ENCODE measurements around the gene SF3B6.
"Not testable (repeated sequence)": the region's sequence is repeated elsewhere in the genome, so short reads cannot be mapped to it uniquely, and the experiment has no call there.

The SF3B6 gene, protein sequence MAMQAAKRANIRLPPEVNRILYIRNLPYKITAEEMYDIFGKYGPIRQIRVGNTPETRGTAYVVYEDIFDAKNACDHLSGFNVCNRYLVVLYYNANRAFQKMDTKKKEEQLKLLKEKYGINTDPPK

DNA sequence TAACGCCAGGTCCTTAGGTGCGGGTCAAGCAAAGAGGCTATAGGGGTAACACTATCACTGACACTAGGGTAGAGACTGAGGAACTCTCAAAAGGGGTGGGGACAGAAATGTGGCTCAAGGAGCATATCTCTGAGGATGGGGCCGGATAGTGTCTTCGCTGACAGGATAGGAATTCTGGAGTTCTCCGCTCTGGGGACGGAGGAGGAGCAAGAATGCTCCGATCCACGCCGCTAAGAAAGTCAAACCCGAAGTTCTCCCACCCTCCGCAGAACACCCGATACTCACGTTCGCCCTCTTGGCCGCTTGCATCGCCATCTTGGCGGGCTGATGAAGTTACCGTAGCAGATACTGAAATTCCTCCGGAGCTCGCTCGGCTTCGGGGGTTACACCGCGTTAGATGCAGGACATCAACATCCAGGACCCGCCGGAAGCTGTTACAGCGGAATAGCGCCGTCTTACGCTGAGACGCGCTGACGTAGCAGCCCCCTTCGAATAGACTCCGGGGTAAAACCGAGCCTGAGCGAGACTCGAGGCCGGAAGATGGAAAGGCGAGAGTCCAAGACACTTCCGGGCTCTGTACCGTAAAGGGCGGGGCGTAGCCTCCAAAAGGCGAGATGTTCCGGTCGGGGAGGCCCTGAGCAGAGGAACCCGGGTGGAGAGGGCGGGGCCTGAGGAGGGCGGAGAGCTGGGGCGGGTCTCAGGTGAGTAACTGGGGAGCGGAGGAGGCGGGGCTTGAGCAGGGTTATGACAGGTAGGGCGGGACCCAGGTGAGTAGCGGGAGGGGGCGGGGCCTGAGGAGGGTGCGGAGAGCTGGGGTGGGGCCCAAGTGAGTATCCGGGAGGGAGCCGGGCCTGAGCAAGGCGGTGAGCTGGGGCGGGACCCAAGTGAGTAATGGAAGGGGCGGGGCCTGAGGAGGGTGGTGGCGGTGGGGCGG, at the start of gene SF3B6:
Gene SF3B6, minus strand, starts transcription at position 412 of the 934 bp plus-strand sequence. Its CDS starts 97 bp downstream, at position 315.
- DNase-seq, result peak; percentile 98

DNA sequence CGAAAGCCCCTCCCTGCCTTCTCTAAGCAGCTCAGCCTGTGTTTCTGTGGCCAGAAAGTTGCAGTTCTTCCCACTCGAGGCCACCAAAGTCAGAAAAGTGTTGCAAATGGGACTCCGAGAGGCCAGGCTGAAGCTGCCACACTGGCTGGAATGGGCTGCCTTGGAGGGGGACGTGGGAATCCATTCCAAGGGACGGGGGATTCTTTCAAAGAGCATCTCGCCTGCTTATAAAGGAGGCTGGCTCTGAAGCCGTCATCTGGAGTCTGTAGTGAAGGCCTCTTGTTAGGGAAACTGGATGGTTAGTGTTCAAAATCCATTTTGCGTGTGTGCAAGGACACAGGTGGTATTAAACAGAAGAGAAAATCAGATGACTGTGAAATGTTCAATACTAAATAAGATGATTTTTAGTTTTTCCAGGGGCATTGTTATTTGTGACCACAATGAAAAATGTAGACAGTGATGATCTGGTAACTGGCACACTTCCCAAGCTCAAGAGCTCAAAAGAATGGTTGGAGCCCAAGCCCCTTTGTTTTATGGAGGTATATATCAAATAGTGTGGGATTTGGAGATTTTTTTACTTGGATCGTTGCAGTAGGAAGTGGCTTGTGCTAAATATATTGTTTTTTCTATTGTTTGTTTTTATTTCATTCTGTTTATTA, 47.9 kb upstream of the SF3B6 start:
- DNase-seq, result no peak

DNA sequence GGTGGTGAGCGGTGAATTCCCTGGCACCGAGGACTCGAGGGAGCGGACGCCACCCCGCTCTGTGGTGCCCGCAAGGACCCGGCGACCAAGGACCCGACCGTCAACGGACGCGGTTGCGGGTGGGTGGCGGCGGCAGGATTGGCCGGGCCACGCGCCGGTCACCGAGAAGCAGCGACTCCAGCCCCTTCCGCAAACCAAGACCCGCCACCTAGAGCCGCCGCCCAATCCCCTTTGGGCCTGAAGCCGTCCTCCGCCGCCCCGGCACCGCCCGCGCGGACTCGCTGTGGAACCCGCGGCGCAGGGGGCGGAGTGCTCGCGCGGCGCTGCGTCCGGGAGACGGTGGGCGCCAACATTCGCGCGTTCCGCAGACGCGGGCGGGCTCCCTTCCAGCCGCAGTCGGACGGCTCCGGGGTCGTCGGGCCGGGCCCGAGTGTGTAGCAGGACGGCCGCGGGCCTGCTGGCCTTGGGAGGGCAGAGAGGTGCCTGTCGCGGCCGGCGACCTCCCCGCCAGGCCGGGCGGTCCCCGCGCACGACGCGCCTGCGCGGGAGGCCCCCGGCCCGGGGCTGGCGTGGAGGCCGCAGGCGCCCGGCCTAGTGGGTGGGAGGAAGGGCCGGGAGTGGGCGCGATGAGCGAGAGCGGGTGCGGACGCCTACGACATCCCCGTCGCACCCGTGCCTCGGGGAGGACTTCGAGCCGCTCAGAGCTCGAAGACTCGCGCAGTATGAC, 47.2 kb upstream of the SF3B6 start, which contains the start of the genes FAM228B and PFN4:
Gene FAM228B, plus strand, starts transcription at position 275 of the 727 bp plus-strand sequence. CDS start 893 bp downstream, outside the sequence.
Gene PFN4, minus strand, starts transcription at position 140 of the 727 bp plus-strand sequence. CDS start 799 bp downstream, outside the sequence.
- DNase-seq, result peak; percentile 79

DNA sequence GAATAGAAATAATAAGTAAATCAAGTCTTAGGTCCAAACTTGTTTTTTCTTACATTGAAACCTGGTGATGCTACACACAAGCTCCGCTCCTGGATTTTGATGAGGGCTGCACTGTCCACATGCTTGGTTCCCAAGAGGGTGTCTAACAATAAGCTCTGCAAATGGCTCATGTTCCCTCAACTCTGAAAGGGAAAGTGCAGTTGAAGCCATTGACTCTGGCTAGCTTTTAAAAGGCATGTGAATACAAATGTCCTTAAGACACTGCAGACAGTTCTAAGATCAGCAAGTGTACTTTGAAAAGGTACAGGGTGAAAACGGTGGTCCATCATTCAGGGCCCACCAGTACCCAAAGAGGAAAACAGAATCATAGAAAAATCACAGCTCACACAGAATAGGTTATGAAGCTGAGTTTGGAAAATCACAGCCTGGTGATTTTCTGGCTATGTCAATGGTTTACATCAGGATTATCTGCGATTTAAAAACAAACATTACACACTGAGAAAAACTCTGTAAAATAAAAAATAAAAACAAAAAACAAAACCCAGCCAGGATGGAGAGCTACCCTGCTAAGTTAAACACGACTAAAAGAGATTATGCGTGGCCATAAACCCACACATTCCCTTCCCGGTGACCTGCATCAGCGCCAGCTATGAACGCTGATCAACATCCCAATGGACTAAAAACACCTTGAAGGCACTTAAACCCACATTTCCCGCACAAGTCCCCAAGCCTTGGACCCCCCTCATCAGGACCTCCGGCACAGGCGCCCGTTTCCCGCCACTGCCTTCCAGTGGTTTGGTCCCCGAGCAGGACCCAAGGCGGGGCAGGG, 46.5 kb upstream of the SF3B6 start:
- no peak for DNase-seq

DNA sequence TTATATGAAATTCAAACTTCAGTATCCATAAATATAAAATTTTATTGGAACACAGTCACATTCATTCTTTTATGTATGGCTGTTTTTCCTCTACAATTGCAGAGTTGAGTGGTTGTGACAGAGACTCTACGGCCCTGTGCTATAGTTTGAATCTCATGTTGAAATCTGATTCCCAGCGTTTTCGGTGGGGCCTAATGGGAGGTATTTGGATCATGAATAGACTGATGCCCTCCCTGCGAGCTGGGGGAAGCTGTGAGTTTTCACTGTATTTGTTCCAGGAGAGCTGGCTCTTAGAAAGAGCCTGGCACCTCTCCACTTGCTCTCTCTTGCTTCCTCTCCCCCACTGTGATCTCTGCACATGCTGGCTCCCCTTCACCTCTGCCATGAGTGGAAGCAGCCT, 45.3 kb upstream of the SF3B6 start:
- no peak for DNase-seq

GRCh38 chr2:24121066-24121465, 44.9 kb upstream of the SF3B6 start:
- no peak for DNase-seq

DNA sequence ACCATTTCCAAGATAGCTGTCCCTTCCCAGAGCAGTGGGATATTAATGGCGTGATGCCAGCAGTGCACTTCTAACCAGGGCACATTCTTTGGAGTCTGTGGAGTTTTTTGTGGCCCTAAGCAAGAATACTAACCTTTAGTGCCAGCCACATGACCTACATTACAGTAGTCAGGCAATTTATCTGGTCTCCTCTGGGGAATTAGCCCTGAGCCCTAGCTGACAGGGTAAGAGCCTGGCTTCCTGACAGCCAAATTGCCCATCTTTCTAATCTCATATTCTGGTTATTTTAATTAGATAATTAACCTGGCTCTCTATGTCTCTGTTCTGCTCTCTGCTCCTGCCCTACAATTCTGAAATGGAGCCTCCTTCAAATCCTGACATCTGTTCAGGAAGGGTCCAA, 41.8 kb upstream of the SF3B6 start:
- DNase-seq, result no peak

GRCh38 chr2:24115057-24115456, 38.9 kb upstream of the SF3B6 start:
- peak; percentile 96 for DNase-seq

GRCh38 chr2:24111407-24111901, 35.3 kb upstream of the SF3B6 start:
- DNase-seq, result peak; percentile 59

- DNase-seq, result no peak
Measured at GRCh38 chr2:24110660-24111303, 34.7 kb upstream of the SF3B6 start.

GRCh38 chr2:24109431-24109830, 33.3 kb upstream of the SF3B6 start:
- not testable (repeated sequence) for DNase-seq

GRCh38 chr2:24107336-24107735, 31.2 kb upstream of the SF3B6 start:
- no peak for DNase-seq

GRCh38 chr2:24106786-24107185, 30.7 kb upstream of the SF3B6 start:
- no peak for DNase-seq

DNA sequence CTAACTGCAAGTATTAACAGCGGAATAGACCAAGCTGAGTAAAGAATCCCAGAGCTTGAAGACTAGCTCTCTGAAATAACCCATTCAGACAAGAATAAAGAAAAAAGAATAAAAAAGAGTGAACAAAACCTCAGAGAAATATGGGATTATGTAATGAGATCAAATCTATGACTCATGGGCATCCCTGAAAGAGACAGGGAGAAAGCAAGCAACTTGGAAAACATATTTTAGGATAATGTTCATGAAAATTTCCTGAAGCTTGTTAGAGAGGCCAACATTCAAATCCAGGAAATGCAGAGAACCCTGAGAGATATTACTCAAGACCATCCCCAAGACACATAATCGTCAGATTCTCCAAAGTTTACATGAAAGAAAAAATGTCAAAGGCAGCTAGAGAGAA, 29.7 kb upstream of the SF3B6 start:
- peak; percentile 43 for DNase-seq

DNA sequence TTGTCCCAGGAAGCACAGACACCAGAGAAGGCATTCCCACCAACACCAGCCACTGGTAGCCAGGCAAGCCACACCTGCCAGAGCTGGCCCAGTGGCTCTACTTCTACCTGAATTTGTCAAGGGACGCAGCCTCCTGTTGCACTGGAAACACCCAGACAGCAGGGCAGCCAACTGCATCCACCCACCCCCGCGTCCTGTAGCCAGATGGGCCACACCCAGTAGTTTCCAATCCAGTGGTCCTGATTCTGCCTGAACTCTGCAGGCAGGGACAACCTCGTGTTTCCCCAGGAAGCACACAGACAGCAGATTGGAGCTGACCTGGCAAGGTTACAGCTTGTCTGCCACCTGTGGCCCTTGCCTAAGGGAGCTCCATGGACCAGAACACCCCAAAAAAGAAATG, 28.8 kb upstream of the SF3B6 start:
- no peak for DNase-seq

GRCh38 chr2:24104110-24104650, 28.1 kb upstream of the SF3B6 start:
- no peak for DNase-seq

GRCh38 chr2:24102677-24103076, 26.6 kb upstream of the SF3B6 start:
- DNase-seq, result no peak

DNA sequence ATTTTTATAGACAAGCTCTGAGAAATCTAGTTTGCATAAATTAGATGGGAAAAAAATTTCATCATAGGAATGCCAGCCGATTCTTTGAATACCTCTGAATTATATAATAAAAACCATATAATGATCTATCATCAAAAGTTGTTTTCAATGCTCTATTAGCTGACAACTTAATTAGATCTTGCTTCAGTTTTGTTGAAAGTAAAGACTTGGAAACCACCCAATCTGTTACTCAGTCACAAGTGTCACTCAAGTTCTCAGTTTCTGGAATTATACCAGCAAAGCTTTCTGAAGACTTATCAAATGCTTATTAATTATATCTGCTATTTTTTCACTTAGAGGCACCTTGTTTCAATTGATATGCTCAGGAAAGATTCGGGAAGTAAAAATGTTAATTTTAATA, 25.9 kb upstream of the SF3B6 start:
- no peak for DNase-seq

GRCh38 chr2:24100732-24101131, 24.6 kb upstream of the SF3B6 start:
- not testable (repeated sequence) for DNase-seq

DNA sequence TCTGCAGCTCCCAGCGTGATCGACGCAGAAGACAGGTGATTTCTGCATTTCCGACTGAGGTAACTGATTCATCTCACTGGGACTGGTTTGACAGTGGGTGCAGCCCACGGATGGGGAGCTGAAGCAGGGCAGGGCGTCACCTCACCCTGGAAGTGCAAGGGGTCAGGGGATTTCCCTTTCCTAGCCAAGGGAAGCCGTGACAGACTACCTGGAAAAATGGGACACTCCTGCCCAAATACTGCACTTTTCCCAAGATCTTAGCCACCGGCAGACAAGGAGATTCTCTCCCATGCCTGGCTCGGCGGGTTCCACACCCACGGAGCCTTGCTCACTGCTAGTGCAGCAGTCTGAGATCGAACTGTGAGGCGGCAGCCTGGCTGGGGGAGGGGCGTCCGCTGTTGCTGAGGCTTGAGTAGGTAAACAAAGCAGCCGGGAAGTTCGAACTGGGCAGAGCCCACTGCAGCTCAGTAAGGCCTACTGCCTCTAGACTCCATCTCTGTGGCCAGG, 19.1 kb upstream of the SF3B6 start:
- not testable (repeated sequence) for DNase-seq

DNA sequence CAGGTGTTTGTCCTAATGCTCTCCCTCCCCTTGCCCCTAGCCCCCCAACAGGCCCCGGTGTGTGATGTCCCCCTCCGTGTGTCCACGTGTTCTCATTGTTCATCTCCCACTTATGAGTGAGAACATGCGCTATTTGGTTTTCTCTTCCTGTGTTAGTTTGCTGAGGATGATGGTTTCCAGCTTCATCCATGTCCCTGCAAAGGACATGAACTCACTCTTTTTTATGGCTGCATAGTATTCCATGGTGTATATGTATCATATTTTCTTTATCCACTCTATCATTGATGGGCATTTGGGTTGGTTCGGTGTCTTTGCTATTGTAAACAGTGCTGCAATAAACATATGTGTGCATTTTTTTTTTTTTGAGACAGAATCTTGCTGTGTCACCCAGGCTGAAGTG, 17.1 kb upstream of the SF3B6 start:
- not testable (repeated sequence) for DNase-seq
